Stimulated activated CD4-positive, alpha-beta T cell treated with anti-CD3 and anti-CD28 coated beads, TNF-alpha, amount 100 ng/mL, for 4 hours (primary cell): ENCODE data around the gene FRG2.
"Not testable (repeated sequence)": the region's sequence is repeated elsewhere in the genome, so short reads cannot be mapped to it uniquely, and the experiment has no call there.

ENCODE experiments used
- DNase-seq, 3 experiments: peaks; one replicate each; pipeline ENCODE4 v3.0.0-alpha.2; 2020; ENCODE audit warnings: low read depth in 3 of 3

The FRG2 gene

DNA sequence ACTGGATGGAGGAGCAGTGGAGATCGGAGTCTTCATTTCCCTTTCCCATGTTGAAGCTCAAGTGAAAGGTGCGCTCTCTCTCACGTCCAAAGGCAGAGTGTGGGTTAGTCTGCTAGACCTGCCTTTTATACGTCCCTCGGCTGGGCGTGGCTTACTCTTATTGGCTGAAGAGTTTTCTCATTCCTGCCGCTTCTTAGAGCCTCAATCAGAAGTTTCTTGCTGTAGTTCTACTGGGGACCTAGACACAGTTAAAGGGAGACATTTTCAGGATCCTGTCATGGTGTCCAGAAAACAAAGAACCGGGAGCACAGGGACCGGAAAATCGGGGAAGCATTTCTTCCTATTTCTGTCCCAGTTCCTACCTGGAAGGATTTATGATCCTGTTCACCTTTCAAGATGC lies at the start of gene FRG2:
Gene FRG2, minus strand, starts transcription at position 101 of the 400 bp plus-strand sequence. Its CDS starts 52 bp downstream, at position 49.
- DNase-seq, result not testable (repeated sequence)

DNA sequence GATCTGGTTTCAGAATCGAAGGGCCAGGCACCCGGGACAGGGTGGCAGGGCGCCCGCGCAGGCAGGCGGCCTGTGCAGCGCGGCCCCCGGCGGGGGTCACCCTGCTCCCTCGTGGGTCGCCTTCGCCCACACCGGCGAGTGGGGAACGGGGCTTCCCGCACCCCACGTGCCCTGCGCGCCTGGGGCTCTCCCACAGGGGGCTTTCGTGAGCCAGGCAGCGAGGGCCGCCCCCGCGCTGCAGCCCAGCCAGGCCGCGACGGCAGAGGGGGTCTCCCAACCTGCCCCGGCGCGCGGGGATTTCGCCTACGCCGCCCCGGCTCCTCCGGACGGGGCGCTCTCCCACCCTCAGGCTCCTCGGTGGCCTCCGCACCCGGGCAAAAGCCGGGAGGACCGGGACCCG lies 41.3 kb upstream of the FRG2 start:
- DNase-seq, result not testable (repeated sequence)

DNA sequence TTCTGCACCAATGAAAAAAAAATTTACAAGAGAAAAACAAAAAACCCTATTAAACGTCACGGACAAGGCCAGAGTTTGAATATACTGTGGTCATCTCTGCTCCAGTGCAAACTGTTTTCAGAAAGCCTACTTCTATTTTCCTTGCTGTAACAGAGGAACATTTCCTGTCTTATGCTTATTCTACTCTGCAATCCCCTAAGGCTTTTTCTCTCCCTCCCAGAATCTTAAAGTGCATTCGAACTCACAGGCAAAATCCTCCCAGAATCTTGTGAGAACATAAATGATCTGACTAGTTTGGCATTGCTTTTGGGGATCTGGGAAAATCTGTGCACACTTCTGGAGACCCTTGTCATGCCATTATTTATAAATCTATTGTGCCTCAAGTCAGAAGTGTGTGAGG lies 37.7 kb upstream of the FRG2 start:
- not testable (repeated sequence) for DNase-seq

- not testable (repeated sequence) for DNase-seq
Measured at GRCh38 chr4:190064342-190064741, 37.3 kb upstream of the FRG2 start, which contains the start of gene DBET. Gene DBET, plus strand, starts transcription at chr4:190064502.

GRCh38 chr4:190058997-190059396 lies 31.9 kb upstream of the FRG2 start:
- DNase-seq, result not testable (repeated sequence)

DNA sequence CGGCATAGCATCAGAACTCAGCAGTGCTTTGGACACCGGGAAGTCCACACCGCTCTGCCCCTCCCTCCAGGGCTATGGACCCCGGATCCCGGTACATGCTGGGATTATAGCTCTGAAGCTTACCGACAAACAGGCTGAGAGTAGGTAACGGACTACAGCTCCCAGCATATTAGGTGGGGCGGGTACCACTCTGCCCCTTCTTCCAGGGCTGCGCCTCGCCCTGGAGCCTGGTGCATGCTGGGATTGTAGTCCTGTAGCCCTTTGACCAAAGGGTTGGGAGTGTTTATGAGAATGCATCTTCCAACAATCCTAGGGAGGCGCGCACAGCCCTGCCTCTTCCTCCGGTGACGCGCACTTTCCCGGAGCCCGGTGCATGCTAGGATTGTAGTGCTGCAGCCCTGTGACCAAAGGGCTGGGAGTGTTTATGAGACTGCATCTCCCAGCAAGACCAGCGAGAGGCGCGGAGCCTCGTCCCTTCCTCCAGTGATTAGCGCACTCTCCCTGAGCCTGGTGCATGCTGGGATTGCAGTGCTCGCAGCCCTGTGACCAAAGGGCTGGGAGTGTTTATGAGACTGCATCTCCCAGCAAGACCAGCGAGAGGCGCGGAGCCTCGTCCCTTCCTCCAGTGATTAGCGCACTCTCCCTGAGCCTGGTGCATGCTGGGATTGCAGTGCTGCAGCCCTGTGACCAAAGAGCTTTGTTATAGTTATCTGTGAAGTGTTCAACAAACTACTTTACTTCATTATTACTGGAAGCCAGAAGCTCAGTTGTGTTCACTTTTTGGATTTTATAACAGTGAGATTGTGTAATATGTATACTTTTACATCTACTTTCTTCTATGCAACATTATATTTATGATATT lies 22.6 kb upstream of the FRG2 start:
- not testable (repeated sequence) for DNase-seq

GRCh38 chr4:190047627-190048026 lies 20.6 kb upstream of the FRG2 start:
- DNase-seq, result not testable (repeated sequence)

DNA sequence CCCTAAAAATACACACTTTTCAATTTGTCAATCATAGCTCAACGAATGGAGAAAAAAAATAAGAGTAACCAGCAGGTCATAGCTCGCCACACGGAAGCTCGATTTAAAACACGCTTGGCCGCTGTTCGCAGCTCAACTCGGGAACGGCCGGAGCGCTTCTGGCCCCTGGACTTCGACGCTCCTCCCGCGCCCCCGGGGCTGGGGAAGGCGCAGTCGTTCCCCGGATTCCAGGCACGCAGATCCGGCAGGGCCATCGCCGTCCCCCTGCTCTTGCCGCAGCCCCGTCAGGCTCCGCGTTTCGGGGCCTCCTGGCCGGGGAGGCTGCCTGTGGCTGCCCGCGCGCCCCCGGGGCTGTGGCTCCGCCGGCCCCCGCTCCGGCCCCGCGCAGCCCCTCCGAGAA lies 13.8 kb upstream of the FRG2 start:
- not testable (repeated sequence) for DNase-seq

DNA sequence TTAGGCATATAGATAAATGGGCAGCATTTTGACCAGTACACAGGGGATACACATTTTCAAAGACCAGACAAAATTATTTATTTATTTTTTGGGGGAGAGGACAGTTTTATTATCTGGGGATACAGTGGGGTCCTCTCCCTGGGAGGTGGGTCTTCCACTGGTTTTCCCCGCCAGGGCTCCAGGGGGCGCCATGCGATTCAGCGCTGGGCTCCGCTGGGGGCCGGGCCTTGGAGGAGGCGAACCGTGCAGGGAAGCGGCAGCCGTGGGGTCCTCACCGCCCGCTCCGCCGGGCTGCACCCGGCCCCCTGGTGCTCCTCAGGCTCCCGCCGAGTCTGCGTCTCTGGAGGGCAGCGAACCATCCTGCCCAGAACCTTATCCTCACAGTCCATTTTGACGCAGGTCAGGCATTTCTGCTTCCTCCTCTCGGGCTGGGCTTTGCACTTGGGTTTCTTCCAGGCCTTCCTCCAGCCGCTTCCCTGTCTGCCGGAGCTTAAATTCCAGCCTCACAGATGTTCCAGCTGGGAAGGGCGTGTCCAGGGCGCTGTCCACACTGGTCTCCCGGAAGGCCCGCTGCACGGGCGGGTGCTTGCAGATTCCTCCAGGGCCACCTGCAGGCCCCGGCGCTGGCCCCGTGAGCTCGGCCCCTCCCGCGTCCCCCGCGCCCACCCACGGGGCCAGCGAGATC lies 10.8 kb upstream of the FRG2 start:
- DNase-seq, result not testable (repeated sequence)

DNA sequence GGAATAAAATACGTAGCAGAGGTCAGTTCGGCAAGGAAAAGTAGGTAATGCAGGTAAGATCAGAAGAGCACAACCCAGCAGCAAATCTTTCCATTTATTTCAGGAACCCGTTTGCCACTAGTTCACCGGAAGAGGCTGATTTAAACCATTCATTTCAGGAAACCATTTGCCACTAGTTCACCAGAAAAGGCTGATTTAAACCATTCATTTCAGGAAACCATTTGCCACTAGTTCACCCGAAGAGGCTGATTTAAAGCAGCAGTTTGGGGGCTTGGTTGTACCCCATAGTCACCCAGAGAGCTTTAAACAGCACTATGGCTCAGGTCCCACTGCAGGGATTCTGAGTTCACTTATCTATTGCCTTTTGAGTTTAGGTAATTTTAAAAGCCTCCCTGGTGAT lies 4.2 kb upstream of the FRG2 start:
- not testable (repeated sequence) for DNase-seq

GRCh38 chr4:190022614-190023281 lies 4.3 kb downstream of the FRG2 start:
- not testable (repeated sequence) for DNase-seq

DNA sequence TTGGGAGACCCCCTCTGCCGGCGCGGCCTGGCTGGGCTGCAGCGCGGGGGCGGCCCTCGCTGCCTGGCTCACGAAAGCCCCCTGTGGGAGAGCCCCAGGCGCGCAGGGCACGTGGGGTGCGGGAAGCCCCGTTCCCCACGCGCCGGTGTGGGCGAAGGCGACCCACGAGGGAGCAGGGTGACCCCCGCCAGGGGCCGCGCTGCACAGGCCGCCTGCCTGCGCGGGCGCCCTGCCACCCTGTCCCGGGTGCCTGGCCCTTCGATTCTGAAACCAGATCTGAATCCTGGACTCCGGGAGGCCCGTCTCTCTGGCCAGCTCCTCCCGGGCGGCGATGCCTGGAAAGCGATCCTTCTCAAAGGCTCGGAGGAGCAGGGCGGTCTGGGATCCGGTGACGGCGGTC lies 5.1 kb downstream of the FRG2 start:
- DNase-seq, result not testable (repeated sequence)

GRCh38 chr4:190020790-190021717 lies 6.0 kb downstream of the FRG2 start:
- no peak for DNase-seq

DNA sequence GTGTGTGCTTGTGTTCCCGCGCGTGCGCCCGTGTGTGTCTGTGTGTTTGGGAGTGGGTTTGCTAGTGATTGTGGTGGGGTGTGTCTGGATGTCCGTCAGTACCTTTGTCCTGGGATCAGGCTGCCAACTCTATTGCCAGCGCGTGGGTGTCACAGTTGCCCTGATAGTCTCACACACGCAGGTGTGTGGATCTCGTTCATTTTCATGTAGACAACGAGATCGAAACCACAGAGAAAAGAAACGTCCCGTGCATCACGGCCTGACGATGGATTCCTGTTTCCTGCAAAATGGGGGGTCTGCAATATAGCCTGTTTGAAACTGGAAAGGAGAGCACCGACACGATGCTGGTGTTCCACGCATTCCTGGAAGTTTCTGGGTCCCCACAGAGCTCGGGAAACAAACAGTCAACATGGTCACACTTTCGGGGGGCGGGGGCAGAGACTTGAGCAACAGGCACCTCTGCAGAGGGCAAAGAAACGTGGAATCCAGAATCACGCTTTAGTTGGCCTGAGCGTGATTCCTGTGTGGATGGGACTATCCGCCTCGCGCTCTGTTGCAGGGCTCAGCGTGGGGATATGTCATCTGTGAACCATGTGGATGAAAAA lies 7.1 kb downstream of the FRG2 start:
- DNase-seq, result not testable (repeated sequence)

DNA sequence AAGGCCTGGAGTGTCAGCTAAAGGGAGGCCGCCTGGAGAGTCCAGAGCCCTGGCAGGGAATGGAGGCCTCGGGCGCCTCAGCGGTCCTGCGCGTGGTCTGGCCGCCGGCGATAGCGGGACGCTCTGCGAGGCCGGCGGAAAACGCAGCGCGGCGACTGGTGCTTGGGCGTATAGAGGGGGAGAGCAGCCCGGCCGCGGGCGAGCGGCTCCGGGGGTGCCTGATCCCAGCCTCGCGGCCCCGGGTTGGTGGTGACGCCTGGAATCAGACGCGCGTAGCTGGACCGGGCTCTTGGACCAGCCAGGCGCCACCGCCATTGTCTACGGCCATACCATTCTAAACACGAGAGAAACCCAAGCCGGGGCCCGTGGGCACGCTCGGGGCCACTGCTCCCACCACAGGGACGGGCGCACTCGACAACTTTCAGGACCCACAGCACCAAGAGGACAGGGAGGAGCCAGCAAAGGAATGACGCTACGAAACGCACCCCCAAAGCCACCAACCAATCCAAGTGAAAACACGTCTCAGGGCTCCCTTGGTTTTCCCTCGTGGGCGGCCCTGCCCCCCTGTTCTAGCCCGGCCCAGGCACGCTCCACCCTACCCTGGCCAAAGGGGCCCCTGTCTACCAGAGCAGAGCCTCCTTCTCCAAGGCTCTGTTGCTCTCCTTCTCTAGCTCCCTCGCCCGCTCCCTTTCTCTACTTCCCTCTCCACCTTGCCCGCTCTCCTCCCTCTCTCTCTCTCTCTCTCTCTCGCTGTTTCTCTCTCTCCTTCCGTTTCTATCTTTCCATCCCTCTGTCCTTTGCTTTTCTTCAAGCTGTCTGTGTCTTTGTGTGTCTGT lies 7.8 kb downstream of the FRG2 start:
- no peak for DNase-seq

GRCh38 chr4:190018201-190018920 lies 8.7 kb downstream of the FRG2 start:
- DNase-seq, result no peak

DNA sequence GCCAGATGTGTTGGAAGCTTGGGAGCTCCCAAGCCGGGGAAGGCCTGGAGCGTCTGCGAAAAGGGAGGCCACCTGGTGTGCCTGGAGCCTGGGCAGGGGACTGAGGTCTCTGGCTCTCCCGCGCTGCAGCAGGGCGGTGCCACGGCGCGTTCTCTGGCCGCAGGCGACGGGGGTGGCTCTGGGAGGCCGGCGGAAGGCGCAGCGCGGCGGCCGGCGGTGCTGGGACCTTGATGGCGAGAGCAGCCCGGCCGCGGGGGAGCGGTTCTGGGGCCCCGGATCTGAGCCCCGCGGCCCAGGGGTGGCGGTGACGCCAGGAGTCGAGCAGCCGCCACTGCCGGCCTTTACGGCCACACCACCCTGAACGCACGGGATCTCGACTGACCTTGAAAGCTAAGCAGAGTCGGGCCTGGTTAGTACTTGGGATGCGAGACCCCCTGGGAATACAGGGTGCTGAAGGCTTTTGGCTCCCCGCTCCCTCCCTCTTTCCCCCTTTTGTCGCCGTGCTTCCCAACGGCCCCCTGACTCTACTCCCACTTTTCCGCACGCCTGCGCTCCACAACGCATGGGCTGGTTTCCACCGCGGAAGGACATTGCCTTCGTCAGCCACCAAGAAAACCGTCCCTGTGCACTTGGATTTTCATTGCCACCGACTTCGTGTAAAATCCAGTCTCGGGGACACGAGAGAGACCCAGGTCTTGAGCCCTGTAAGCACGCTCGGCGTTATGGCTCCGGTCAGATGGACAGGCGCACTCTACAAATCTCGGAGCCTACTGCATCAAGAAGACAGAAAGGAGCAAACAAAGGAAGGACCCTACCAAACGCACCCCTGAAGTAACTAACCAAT lies 9.5 kb downstream of the FRG2 start:
- DNase-seq, result no peak
